Measurements from ENCODE around the gene NRL. TPM values are rescaled to one million over a fixed set of nuclear protein-coding genes. Genes with fewer than 3 reads are reported as not detected.

Gene NRL
- total RNA-seq, 1 experiment from 2014 or later, result 2.5 TPM

- TF ChIP-seq CTCF (conservative IDR thresholded peaks at IDR 0.05), result no peak
- no peak overlapping the region for H2BK120ac ChIP-seq (ENCODE audit: low read depth, low read length, poor library complexity, severe bottlenecking)
- no peak overlapping the region for H3K14ac ChIP-seq (ENCODE audit: insufficient read depth, low read length)
- Mint-ChIP-seq H3K9me3 (0 out of 5 replicates have a peak, but pooled peaks cover 0 to 2% of the 10 kb centered on the region in 2 experiments), H3K4me3 (no peak overlapping the region), H3K27ac (peak overlapping the region in 1 of 3 experiments; percentile 50; a peak in 2 of 7 replicates), H3K36me3 (ENCODE audit: insufficient read depth in 1 of 3, low read depth in 3 of 3) (no peaks in the 10 kb centered on the region; a peak in 1 of 7 replicates), H3K4me1 (peaks cover 8 to 10% of the 10 kb centered on the region in 2 experiments), H3K27me3 (ENCODE audit: low read depth) (no peaks in the 10 kb centered on the region)
- no peaks in the 10 kb centered on the region for H3K79me1 ChIP-seq (ENCODE audit: insufficient read depth, low read depth, low read length, poor library complexity, severe bottlenecking)
- no peak overlapping the region for H3K23ac ChIP-seq (ENCODE audit: insufficient read length, low read depth, low read length)
- H3K9me3 ChIP-seq (ENCODE audit: control insufficient read depth, low read depth, low read length), result no peaks in the 10 kb centered on the region
- H2BK20ac ChIP-seq (ENCODE audit: low read depth, low read length, poor library complexity, severe bottlenecking), result no peak overlapping the region
- no peak overlapping the region for H3K9ac ChIP-seq (ENCODE audit: extremely low read depth, insufficient read length, low read length)
- H3K27ac ChIP-seq (ENCODE audit: insufficient read length, low read depth, low read length), result no peak overlapping the region
- H3K27me3 ChIP-seq (ENCODE audit: insufficient read depth, low read length), result no peaks in the 10 kb centered on the region
- no peak overlapping the region for H2AFZ ChIP-seq (ENCODE audit: low read length)
- no peak overlapping the region for H3K4me2 ChIP-seq (ENCODE audit: insufficient read depth, insufficient read length, low read length)
- no peak overlapping the region for H4K8ac ChIP-seq (replicated peaks; ENCODE audit: insufficient read length, low read depth, low read length)
- H3K4ac ChIP-seq (ENCODE audit: low read depth, low read length), result no peak overlapping the region
- H2AK5ac ChIP-seq (ENCODE audit: insufficient read length, low read length), result no peak overlapping the region
- no peaks in the 10 kb centered on the region for H4K20me1 ChIP-seq (ENCODE audit: control insufficient read depth, insufficient read depth, insufficient read length)
- H3K23me2 ChIP-seq (ENCODE audit: insufficient read length, low read depth, low read length, poor library complexity, severe bottlenecking), result peaks cover 6% of the 10 kb centered on the region
- H3K79me2 ChIP-seq (ENCODE audit: insufficient read depth, low read length), result no peaks in the 10 kb centered on the region
- H4K5ac ChIP-seq (ENCODE audit: insufficient read length, low read depth, low read length), result no peak overlapping the region
- no peak overlapping the region for H2BK12ac ChIP-seq (ENCODE audit: insufficient read length, low read depth, low read length)
- no peak overlapping the region for H3T11ph ChIP-seq (ENCODE audit: low read length)
- no peak overlapping the region for H4K91ac ChIP-seq (ENCODE audit: insufficient read length, low read depth, low read length)
- H3K4me1 ChIP-seq (ENCODE audit: insufficient read depth, low read length), result no peaks in the 10 kb centered on the region
- no peak for DNase-seq
- no peak overlapping the region for H3K18ac ChIP-seq (ENCODE audit: insufficient read length, low read depth, low read length)
- H2BK15ac ChIP-seq (ENCODE audit: low read depth, low read length), result no peak overlapping the region
- WGBS (ENCODE audit: extremely low coverage, insufficient read length, low lambda C conversion rate), result no CpG with 5 or more reads among the region's 15 CpGs
- H3K56ac ChIP-seq (ENCODE audit: insufficient read length, low read depth, low read length), result no peak overlapping the region
- H2BK5ac ChIP-seq (ENCODE audit: insufficient read length, low read length), result no peak overlapping the region
Observed at GRCh38 chr14:24131549-24131966, 16.8 kb upstream of the NRL start.

All from H9 (cell line).